HG02884 (cell line): ENCODE measurements around the gene LRRC10.
A peak's percentile ranks its signal among the peaks of the same experiment; 100 is the strongest.

Source experiments
- ATAC-seq: cut with Tn5 transposase; IDR thresholded peaks from one replicate; pipeline ENCODE4 v1.9.1; 2021; ENCODE audit warnings: mild to moderate bottlenecking, moderate library complexity; ENCODE audit not compliant: unreplicated experiment

LRRC10 gene

GRCh38 chr12:69610729-69611128 lies at the start of gene LRRC10:
TSS of gene LRRC10 (minus strand) at chr12:69610907. CDS start at chr12:69610838, 69 bp downstream.
- no peak for ATAC-seq

- ATAC-seq = no peak
Measured at GRCh38 chr12:69660164-69660863, 49.6 kb upstream of the LRRC10 start.

GRCh38 chr12:69658203-69658602 lies 47.5 kb upstream of the LRRC10 start:
- ATAC-seq = no peak

GRCh38 chr12:69657376-69658137 lies 46.9 kb upstream of the LRRC10 start:
- no peak for ATAC-seq

- no peak for ATAC-seq
Measured at GRCh38 chr12:69655616-69656340, 45.1 kb upstream of the LRRC10 start.

- no peak for ATAC-seq
Measured at GRCh38 chr12:69653703-69654102, 43.0 kb upstream of the LRRC10 start.

- no peak for ATAC-seq
Measured at GRCh38 chr12:69651922-69652321, 41.2 kb upstream of the LRRC10 start.

GRCh38 chr12:69649529-69649928 lies 38.8 kb upstream of the LRRC10 start:
- no peak for ATAC-seq

GRCh38 chr12:69648476-69648875 lies 37.8 kb upstream of the LRRC10 start:
- no peak for ATAC-seq

- ATAC-seq = no peak
Measured at GRCh38 chr12:69647178-69647577, 36.5 kb upstream of the LRRC10 start.

- ATAC-seq = no peak
Measured at GRCh38 chr12:69645031-69645430, 34.3 kb upstream of the LRRC10 start.

GRCh38 chr12:69644511-69644910 lies 33.8 kb upstream of the LRRC10 start:
- no peak for ATAC-seq

- ATAC-seq = no peak
Measured at GRCh38 chr12:69642531-69642930, 31.8 kb upstream of the LRRC10 start.

GRCh38 chr12:69641546-69641945 lies 30.8 kb upstream of the LRRC10 start:
- ATAC-seq = no peak

- ATAC-seq = peak; percentile 86
Measured at GRCh38 chr12:69639400-69640016, 28.8 kb upstream of the LRRC10 start.

- ATAC-seq = no peak
Measured at GRCh38 chr12:69633061-69633460, 22.4 kb upstream of the LRRC10 start.

- ATAC-seq = no peak
Measured at GRCh38 chr12:69630191-69630590, 19.5 kb upstream of the LRRC10 start.

GRCh38 chr12:69627501-69627900 lies 16.8 kb upstream of the LRRC10 start:
- no peak for ATAC-seq

- ATAC-seq = no peak
Measured at GRCh38 chr12:69623970-69624369, 13.3 kb upstream of the LRRC10 start.

GRCh38 chr12:69621551-69621950 lies 10.8 kb upstream of the LRRC10 start:
- no peak for ATAC-seq

GRCh38 chr12:69620921-69621320 lies 10.2 kb upstream of the LRRC10 start:
- ATAC-seq = no peak
